ENCODE results near the gene PLEKHH1. TPM values are rescaled to one million over a fixed set of nuclear protein-coding genes. Genes with fewer than 3 reads are reported as not detected.
A peak's percentile ranks its signal among the peaks of the same experiment; 100 is the strongest.

PLEKHH1 gene
- total and polyA plus RNA-seq, 2 of the 8 experiments (the other 6 are each of a cell fraction or from before 2014, with no cell fraction given): 28.3 to 33.3 TPM

GRCh38 chr14:67503331-67503730 lies 29.8 kb upstream of the PLEKHH1 start:
- Histone ChIP-seq H3K23me2 (ENCODE audit: low read depth, low read length) (no peaks in the 10 kb centered on the region), H2BK5ac (ENCODE audit: low read depth, low read length) (no peak overlapping the region), H2BK15ac (ENCODE audit: low read length) (no peak overlapping the region), H3K4me2 (ENCODE audit: insufficient read depth in 1 of 2, low read depth in 2 of 2, low read length in 2 of 2) (no peak overlapping the region), H3K18ac (ENCODE audit: extremely low read depth, low read length) (no peak overlapping the region), H3K36me3 (ENCODE audit: control insufficient read depth in 2 of 4, insufficient read depth in 4 of 4, low read length in 3 of 4) (no peaks in the 10 kb centered on the region), H3K56ac (replicated peaks; ENCODE audit: insufficient read length, low read depth, low read length) (no peak overlapping the region), H2BK12ac (ENCODE audit: low read depth, low read length) (no peak overlapping the region), H3K4me1 (replicated peaks in 1 of 4; ENCODE audit: control insufficient read depth in 3 of 4, insufficient read depth in 4 of 4, low read length in 3 of 4) (no peaks in the 10 kb centered on the region), H2AFZ (ENCODE audit: low read length) (peak overlapping the region; percentile 70; the same call in 1 of the 2 replicates), H4K5ac (ENCODE audit: insufficient read length, low read depth, low read length) (no peak overlapping the region), H3K14ac (ENCODE audit: insufficient read length) (no peak overlapping the region), H2BK120ac (replicated peaks; ENCODE audit: low read depth, low read length) (no peak overlapping the region), H3K9me3 (ENCODE audit: insufficient read depth in 2 of 2, low read depth in 1 of 2, low read length in 1 of 2) (no peaks in the 10 kb centered on the region), H3K79me1 (ENCODE audit: low read depth, low read length) (no peaks in the 10 kb centered on the region), H2AK5ac (ENCODE audit: low read depth, low read length) (no peak overlapping the region), H3K4me3 (ENCODE audit: extremely low read depth in 1 of 4, insufficient read depth in 2 of 4, low read depth in 3 of 4, low read length in 4 of 4) (no peak overlapping the region), H4K8ac (ENCODE audit: extremely low read depth, insufficient read depth, low read length) (no peak overlapping the region; the same call in 1 of the 2 replicates), H3K27me3 (replicated peaks in 1 of 4; ENCODE audit: control insufficient read depth in 3 of 4, extremely low read depth in 1 of 4, insufficient read depth in 3 of 4, low read length in 3 of 4) (no peaks in the 10 kb centered on the region), H3K27ac (ENCODE audit: low read depth, low read length) (no peak overlapping the region), H3K79me2 (ENCODE audit: control insufficient read depth in 1 of 2, insufficient read depth in 2 of 2, low read length in 2 of 2) (no peaks in the 10 kb centered on the region), H2BK20ac (ENCODE audit: low read length) (no peak overlapping the region), H4K20me1 (replicated peaks in 1 of 2; ENCODE audit: control insufficient read depth in 1 of 2, insufficient read depth in 2 of 2, low read length in 2 of 2) (no peaks in the 10 kb centered on the region), H3K9ac (replicated peaks in 1 of 4; ENCODE audit: extremely low read depth in 1 of 4, low read depth in 3 of 4, low read length in 3 of 4) (no peak overlapping the region), H3K4ac (replicated peaks; ENCODE audit: insufficient read length, low read depth, low read length) (no peak overlapping the region), H4K91ac (replicated peaks; ENCODE audit: insufficient read length, low read length) (no peak overlapping the region), H3K23ac (ENCODE audit: insufficient read length) (no peak overlapping the region)
- FAIRE-seq (no peak), DNase-seq (ENCODE audit: low read depth in 1 of 2, low spot score in 2 of 2) (no peak)
- TF ChIP-seq NRF1 (IDR thresholded peaks at IDR 0.05; ENCODE audit: low read depth, low read length) (no peak), RNF2 (IDR thresholded peaks at IDR 0.05; ENCODE audit: borderline replicate concordance, low read depth, low read length, missing control alignments, poor library complexity, severe bottlenecking) (no peak), SIRT6 (IDR thresholded peaks at IDR 0.05; ENCODE audit: low read length) (no peak), YY1 (IDR thresholded peaks at IDR 0.05; ENCODE audit: low read depth, low read length) (no peak), TCF12 (IDR thresholded peaks at IDR 0.05; ENCODE audit: low read depth, low read length) (no peak), CHD1 (IDR thresholded peaks at IDR 0.05; ENCODE audit: low read depth, low read length) (no peak), POLR2A (IDR thresholded peaks at IDR 0.05; ENCODE audit: control extremely low read depth in 1 of 2, low read depth in 2 of 2, low read length in 2 of 2) (no peak), KDM1A (IDR thresholded peaks at IDR 0.05; ENCODE audit: borderline replicate concordance, low read length) (no peak), ZNF274 (IDR thresholded peaks at IDR 0.05; ENCODE audit: borderline replicate concordance, extremely low read depth, low read length) (no peak), ASH2L (IDR thresholded peaks at IDR 0.05; ENCODE audit: low read length) (no peak)
- ChIA-PET POLR2A (ENCODE audit: partially characterized antibody) (interaction anchor here (1.4 kb wide), 1 partner anchor 11 kb away, joined by 5 read pairs; no protein-coding TSS in a partner anchor), CTCF (ENCODE audit: partially characterized antibody) (interaction anchor here (2.9 to 43.6 kb wide), 2 partner anchors 70 to 76 kb away, joined by 14 to 924 read pairs; no protein-coding TSS in a partner anchor)
- 89% methylated on average over 7 of the region's 7 CpGs; no CpG with 5 or more reads in 1 of the 2 experiments for WGBS, 2 experiments (ENCODE audit: extremely low coverage in 1 of 2, insufficient coverage in 1 of 2, insufficient read length in 1 of 2, insufficient replicate concordance in 2 of 2, low coverage in 1 of 2, low lambda C conversion rate in 2 of 2, missing lambda C conversion rate in 1 of 2)
